GM21825 (cell line): ENCODE data around the gene FBN3.
"Not testable (repeated sequence)": the region's sequence is repeated elsewhere in the genome, so short reads cannot be mapped to it uniquely, and the experiment has no call there.

ENCODE experiments used
- ATAC-seq: cut with Tn5 transposase; IDR thresholded peaks from one replicate; pipeline ENCODE4 v1.9.1; 2021; ENCODE audit warnings: mild to moderate bottlenecking, moderate library complexity; ENCODE audit not compliant: unreplicated experiment

FBN3 gene

GRCh38 chr19:8025316-8025715 lies 124.1 kb downstream of the FBN3 start:
- no peak for ATAC-seq

DNA sequence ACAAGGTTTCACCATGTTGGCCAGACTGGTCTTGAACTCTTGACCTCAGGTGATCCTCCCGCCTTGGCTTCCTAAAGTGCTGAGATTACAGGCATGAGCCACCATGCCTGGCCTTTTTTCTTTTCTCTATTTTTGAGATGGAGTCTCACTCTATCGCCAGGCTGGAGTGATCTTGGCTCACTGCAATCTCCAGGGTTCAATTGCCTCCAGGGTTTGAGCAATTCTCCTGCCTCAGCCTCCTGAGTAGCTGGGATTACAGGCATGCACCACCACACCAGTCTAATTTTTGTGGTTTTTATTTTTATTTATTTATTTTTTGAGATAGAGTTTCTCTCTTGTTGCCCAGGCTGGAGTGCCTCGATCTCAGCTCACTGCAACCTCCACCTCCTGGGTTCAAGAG lies 125.1 kb downstream of the FBN3 start:
- not testable (repeated sequence) for ATAC-seq

GRCh38 chr19:8023371-8023770 lies 126.0 kb downstream of the FBN3 start:
- ATAC-seq, result no peak

DNA sequence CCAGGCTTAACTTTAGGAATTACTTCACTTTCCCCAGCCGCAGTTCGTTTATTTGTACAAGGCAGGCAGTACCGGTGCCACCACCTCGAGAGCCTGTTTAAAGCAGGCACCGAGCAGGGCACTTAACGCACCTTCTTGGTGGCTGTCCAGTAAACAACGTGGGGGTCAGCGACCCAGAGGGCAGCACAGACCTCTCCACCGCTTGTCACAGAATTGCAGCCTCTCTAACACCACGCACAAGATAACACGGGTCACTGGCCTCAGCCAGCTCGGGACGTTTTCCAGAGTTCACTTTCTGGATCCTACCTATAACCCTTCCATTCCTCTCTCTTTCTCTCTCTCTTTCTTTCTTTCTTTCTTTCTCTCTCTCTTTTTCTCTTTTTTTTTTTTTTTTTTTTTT lies 127.1 kb downstream of the FBN3 start:
- ATAC-seq, result no peak

- ATAC-seq, result no peak
These were observed 128.0 kb downstream of the FBN3 start for GRCh38 chr19:8021374-8021773.

DNA sequence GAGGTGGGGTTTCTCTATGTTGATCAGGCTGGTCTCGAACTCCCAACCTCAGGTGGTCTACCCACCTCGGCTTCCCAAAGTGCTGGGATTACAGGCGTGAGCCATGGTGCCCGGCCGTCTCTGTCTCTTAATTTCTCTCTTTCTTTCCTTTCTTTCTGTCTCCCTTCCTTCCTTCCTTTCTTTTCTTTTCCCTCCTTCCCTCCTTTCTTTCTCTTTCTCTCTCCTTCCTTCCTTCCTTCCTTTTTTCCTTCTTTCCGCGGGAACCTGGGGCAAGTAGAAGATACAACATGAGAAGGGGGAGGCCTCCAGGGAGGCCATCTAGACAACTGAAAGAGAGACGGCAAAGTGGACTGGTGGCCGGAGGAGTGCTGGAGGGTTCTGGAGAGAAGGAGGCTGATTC lies 128.7 kb downstream of the FBN3 start:
- ATAC-seq, result no peak

DNA sequence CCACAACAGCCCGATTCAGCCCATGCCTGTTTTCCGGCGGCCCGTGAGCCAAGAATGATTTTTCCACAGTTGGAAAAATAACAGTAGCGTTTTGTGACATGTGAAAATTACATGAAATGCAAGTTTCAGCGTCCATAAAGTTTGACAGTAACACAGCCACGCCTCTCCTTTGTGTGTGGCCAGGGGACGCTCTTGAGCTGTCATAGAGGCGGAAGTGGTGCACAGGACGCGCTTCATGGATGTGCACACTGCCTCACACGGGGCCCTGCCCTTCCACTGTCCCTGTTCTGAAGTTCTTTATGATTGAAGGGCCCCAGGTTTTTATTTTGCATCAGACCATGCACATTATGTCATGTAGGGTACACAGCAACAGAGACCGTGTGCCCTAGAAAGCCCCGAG lies 131.6 kb downstream of the FBN3 start:
- ATAC-seq, result no peak
